Right atrium auricular region (tissue), 2 donors: ENCODE data around the gene GPATCH2. TPM values are rescaled to one million over a fixed set of nuclear protein-coding genes. Genes with fewer than 3 reads are reported as not detected.

Experiments used
- DNase-seq: peaks from one replicate; pipeline ENCODE4 v3.0.0-alpha.2; 2019; ENCODE audit warnings: low spot score
- H3K27ac ChIP-seq, 2 donors: fragments of 200-600 bp; sonication (generic); 1 replicate in 1 of 2; 2 replicates in 1 of 2; pipeline ENCODE4 v1.5.1; 2016 to 2019
- H3K27me3 ChIP-seq, 2 donors: fragments of 200-600 bp; sonication (generic); one replicate each; pipeline versions ENCODE4 v1.5.1 to v1.6.0; 2017 to 2019
- H3K36me3 ChIP-seq: fragments of 200-600 bp; sonication (generic); one replicate; pipeline ENCODE4 v1.5.1; 2016
- H3K4me1 ChIP-seq, 2 donors: fragments of 200-600 bp; sonication (generic); one replicate each; pipeline versions ENCODE4 v1.5.1 to v1.6.0; 2017 to 2019
- H3K4me3 ChIP-seq, 2 donors: fragments of 200-600 bp; sonication (generic); 1 replicate in 1 of 2; 2 replicates in 1 of 2; pipeline ENCODE4 v1.5.1; 2017 to 2019; ENCODE audit warnings: mild to moderate bottlenecking in 1 of 2, moderate library complexity in 1 of 2
- H3K9me3 ChIP-seq, 2 donors: fragments of 200-600 bp; sonication (generic); one replicate each; pipeline ENCODE4 v1.5.1; 2019
- total RNA-seq, 2 donors: library from RNA; depleted of rRNA; stranded (reverse); fragments of >200 nt; gene quantifications; one replicate each; pipeline ENCODE4 v1.1.0, GENCODE V29; 2016
- TF ChIP-seq, protein P1 (sequence below), 2 donors: fragments of 200-600 bp; sonication (generic); IDR thresholded peaks; one replicate each; pipeline ENCODE4 v1.5.1; 2019; ENCODE audit warnings: antibody characterized with exemption in 2 of 2

Gene GPATCH2
- total RNA-seq, 2 donors from 2014 or later: 7.9 to 8.5 TPM

GRCh38 chr1:217542837-217543236 is 88.1 kb downstream of the GPATCH2 start:
- Histone ChIP-seq H3K9me3 (no peaks in the 10 kb centered on the region), H3K27ac (no peak overlapping the region), H3K27me3 (no peaks in the 10 kb centered on the region), H3K4me3 (no peak overlapping the region), H3K36me3 (no peaks in the 10 kb centered on the region), H3K4me1 (peaks cover 0 to 4% of the 10 kb centered on the region in 2 donors)
- DNase-seq: no peak
- TF ChIP-seq, protein P1, sequence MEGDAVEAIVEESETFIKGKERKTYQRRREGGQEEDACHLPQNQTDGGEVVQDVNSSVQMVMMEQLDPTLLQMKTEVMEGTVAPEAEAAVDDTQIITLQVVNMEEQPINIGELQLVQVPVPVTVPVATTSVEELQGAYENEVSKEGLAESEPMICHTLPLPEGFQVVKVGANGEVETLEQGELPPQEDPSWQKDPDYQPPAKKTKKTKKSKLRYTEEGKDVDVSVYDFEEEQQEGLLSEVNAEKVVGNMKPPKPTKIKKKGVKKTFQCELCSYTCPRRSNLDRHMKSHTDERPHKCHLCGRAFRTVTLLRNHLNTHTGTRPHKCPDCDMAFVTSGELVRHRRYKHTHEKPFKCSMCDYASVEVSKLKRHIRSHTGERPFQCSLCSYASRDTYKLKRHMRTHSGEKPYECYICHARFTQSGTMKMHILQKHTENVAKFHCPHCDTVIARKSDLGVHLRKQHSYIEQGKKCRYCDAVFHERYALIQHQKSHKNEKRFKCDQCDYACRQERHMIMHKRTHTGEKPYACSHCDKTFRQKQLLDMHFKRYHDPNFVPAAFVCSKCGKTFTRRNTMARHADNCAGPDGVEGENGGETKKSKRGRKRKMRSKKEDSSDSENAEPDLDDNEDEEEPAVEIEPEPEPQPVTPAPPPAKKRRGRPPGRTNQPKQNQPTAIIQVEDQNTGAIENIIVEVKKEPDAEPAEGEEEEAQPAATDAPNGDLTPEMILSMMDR (IDR thresholded peaks at IDR 0.05): no peak

- DNase-seq: no peak
- H3K27ac ChIP-seq: no peak overlapping the region
Observed at GRCh38 chr1:217542136-217542777, 88.6 kb downstream of the GPATCH2 start.

GRCh38 chr1:217540321-217540720 is 90.6 kb downstream of the GPATCH2 start:
- Histone ChIP-seq H3K27me3 (no peaks in the 10 kb centered on the region), H3K9me3 (no peaks in the 10 kb centered on the region), H3K36me3 (no peaks in the 10 kb centered on the region), H3K27ac (no peak overlapping the region), H3K4me3 (no peak overlapping the region), H3K4me1 (peaks cover 0 to 4% of the 10 kb centered on the region in 2 donors)
- DNase-seq: no peak
- TF ChIP-seq, protein P1 (IDR thresholded peaks at IDR 0.05): no peak

More at GRCh38 chr1:217542136-217542777, 88.6 kb downstream of the GPATCH2 start:
- no peaks in the 10 kb centered on the region for H3K9me3 ChIP-seq
- H3K4me3 ChIP-seq: no peak overlapping the region
- H3K27me3 ChIP-seq: no peaks in the 10 kb centered on the region
- TF ChIP-seq, protein P1 (IDR thresholded peaks at IDR 0.05): no peak
- no peaks in the 10 kb centered on the region for H3K36me3 ChIP-seq
- peaks cover 0 to 4% of the 10 kb centered on the region in 2 donors for H3K4me1 ChIP-seq

DNA sequence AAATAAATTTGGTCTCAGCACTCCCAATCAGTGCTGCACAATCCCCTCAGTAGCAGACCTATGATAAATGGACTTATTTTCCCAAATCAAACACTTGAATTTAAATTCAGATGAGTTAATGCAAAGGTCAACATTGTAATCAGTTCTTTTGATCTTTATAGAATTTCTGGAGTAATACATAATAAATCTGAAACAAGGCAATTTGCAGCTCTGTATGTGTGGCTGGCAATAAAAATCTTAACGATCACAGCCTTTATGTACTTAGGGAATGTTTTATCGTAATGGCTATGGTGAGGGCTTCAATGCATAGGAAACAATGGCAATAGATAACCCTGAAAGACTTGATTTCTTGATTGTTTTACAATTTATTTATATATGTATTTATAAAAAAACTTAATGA is 91.4 kb downstream of the GPATCH2 start:
- Histone ChIP-seq H3K4me3 (no peak overlapping the region), H3K9me3 (no peaks in the 10 kb centered on the region), H3K4me1 (peaks cover 0 to 4% of the 10 kb centered on the region in 2 donors), H3K27me3 (no peaks in the 10 kb centered on the region), H3K27ac (no peak overlapping the region), H3K36me3 (no peaks in the 10 kb centered on the region)
- no peak for DNase-seq
- TF ChIP-seq, protein P1 (IDR thresholded peaks at IDR 0.05): no peak

GRCh38 chr1:217535601-217536377 is 95.1 kb downstream of the GPATCH2 start:
- TF ChIP-seq, protein P1 (IDR thresholded peaks at IDR 0.05): no peak
- Histone ChIP-seq H3K9me3 (no peaks in the 10 kb centered on the region), H3K27ac (no peak overlapping the region), H3K27me3 (no peaks in the 10 kb centered on the region), H3K4me1 (no peaks in the 10 kb centered on the region), H3K36me3 (no peaks in the 10 kb centered on the region), H3K4me3 (no peak overlapping the region)
- no peak for DNase-seq
